ENCODE measurements around the gene TRIM41. TPM values are rescaled to one million over a fixed set of nuclear protein-coding genes. Genes with fewer than 3 reads are reported as not detected.
A peak's percentile ranks its signal among the peaks of the same experiment; 100 is the strongest.

The TRIM41 gene
- total and polyA plus RNA-seq, 9 of the 15 experiments (the other 6 are each of a cell fraction or from before 2014, with no cell fraction given) = 1.8 to 47.6 (median 20.9) TPM

- TF ChIP-seq ZKSCAN1 (IDR thresholded peaks at IDR 0.05; ENCODE audit: low read depth, low read length) (peak; percentile 57; the same call in 1 of the 2 replicates), NFE2 (IDR thresholded peaks at IDR 0.05; ENCODE audit: low read depth) (no peak), CUX1 (CRISPR knock-in tag; IDR thresholded peaks at IDR 0.05) (no peak), SP2 (IDR thresholded peaks at IDR 0.05; ENCODE audit: extremely low read depth, low read depth, low read length, poor library complexity, severe bottlenecking) (no peak), MGA (IDR thresholded peaks at IDR 0.05) (peak; percentile 67), CBFB (CRISPR knock-in tag; IDR thresholded peaks at IDR 0.05) (no peak), SRSF1 (IDR thresholded peaks at IDR 0.05; ENCODE audit: low read depth, low read length) (no peak), USF1 (CRISPR knock-in tag; IDR thresholded peaks at IDR 0.05) (no peak)
These were observed 49.4 kb upstream of the TRIM41 start (continued) for GRCh38 chr5:181173420-181174342.

All from K562 (cell line).